NCI-H446 treated with DMSO at 0.1 percent for 48 hours (cell line): Measurements from ENCODE around the gene C2orf92.

Experiments
- DNase-seq: peaks from one replicate; lab custom pipeline; 2025; lab: John Stamatoyannopoulos, UW

The C2orf92 gene

GRCh38 chr2:97714084-97714949 is 44.8 kb downstream of the C2orf92 start:
- no peak for DNase-seq

GRCh38 chr2:97714950-97715652 is 45.6 kb downstream of the C2orf92 start:
- DNase-seq = no peak

GRCh38 chr2:97715951-97716694 is 46.6 kb downstream of the C2orf92 start:
- DNase-seq = no peak

GRCh38 chr2:97716695-97717612 is 47.4 kb downstream of the C2orf92 start:
- no peak for DNase-seq

GRCh38 chr2:97717613-97717995 is 48.1 kb downstream of the C2orf92 start:
- DNase-seq = no peak

- no peak for DNase-seq
Observed at GRCh38 chr2:97718051-97718882, 48.8 kb downstream of the C2orf92 start.

- no peak for DNase-seq
Observed at GRCh38 chr2:97718942-97719341, 49.4 kb downstream of the C2orf92 start.

GRCh38 chr2:97719362-97720155 is 50.0 kb downstream of the C2orf92 start:
- DNase-seq = no peak

GRCh38 chr2:97720746-97721145 is 51.2 kb downstream of the C2orf92 start:
- DNase-seq = no peak

GRCh38 chr2:97722227-97722626 is 52.7 kb downstream of the C2orf92 start:
- no peak for DNase-seq

GRCh38 chr2:97723156-97724072 is 53.9 kb downstream of the C2orf92 start:
- DNase-seq = no peak

GRCh38 chr2:97724073-97724410 is 54.5 kb downstream of the C2orf92 start:
- DNase-seq = no peak

GRCh38 chr2:97724501-97724900 is 55.0 kb downstream of the C2orf92 start:
- no peak for DNase-seq

- DNase-seq = no peak
Observed at GRCh38 chr2:97724946-97725688, 55.6 kb downstream of the C2orf92 start.

GRCh38 chr2:97726261-97727064 is 57.0 kb downstream of the C2orf92 start:
- no peak for DNase-seq

GRCh38 chr2:97727296-97727695 is 57.8 kb downstream of the C2orf92 start:
- DNase-seq = no peak

- no peak for DNase-seq
Observed at GRCh38 chr2:97728091-97728731, 58.7 kb downstream of the C2orf92 start.
